GM21825 (cell line): Measurements from ENCODE around the gene PAXIP1.

Experiments used
- ATAC-seq: cut with Tn5 transposase; IDR thresholded peaks from one replicate; pipeline ENCODE4 v1.9.1; 2021; ENCODE audit warnings: mild to moderate bottlenecking, moderate library complexity; ENCODE audit not compliant: unreplicated experiment

Gene PAXIP1

GRCh38 chr7:154997840-154998370 is 5.0 kb downstream of the PAXIP1 start:
- no peak for ATAC-seq

- ATAC-seq: no peak
These were observed 6.2 kb downstream of the PAXIP1 start for GRCh38 chr7:154996756-154997155.

DNA sequence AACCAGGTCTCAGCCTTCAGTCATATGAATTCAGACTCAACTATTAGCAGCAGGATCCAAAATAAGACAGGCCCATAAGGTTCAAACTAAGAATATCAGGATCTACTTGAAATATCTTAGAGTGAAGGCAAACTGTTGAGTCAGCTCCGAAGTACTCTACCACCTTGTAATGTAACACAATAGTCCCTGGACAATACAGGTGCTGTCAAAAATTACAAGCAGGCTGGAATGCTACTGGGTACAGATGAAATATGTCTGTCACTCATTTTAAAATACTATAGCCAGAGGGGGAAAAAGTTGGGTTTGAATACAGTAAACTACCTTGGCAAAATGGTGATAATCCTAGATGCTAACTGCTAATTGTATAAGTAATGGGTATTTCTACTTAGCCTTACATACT is 6.8 kb downstream of the PAXIP1 start:
- ATAC-seq: no peak

DNA sequence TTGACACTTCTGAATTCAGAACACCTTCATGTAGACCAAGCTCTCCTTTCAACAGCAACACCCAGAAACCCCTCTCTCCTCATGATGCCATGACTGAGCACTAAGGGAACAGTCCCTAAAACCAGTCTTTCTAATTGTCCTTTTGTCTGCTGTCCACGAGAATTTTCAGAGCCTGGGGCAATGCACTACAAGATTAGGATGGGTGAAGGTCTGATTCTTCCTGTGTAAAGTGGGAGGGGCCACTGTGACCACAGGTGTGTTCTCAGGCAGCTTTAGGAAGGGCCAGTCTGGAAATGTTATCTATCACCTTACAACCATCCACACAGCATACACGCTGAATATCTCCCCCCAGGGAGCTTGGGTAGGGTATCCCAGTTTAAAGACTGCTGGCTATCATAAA is 7.9 kb downstream of the PAXIP1 start:
- ATAC-seq: no peak

DNA sequence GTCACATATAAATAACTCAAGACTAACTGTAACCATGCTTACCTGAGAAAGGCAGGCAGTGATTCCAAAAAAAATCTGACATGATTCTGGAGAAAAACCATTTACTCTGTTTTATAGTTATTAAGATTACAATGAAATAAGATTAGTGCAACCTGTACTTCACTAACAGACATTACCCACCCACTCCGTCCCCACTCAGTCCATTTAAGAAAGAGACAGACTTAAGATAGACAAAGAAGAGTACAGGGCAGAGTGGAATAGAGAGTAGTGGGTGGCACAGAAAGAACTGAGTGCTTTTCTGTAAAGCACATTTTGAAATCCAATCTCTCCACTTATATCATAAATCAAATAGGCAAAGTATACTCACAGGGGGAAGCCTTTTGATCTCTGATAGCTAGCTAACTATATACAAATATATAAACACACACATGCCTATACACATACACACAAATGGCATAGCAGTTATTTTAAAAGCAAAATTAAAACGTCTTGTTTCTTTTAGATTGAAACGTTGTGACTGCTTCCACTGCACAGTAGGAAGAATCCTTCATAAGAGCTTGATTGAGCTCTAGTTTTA is 11.9 kb downstream of the PAXIP1 start:
- no peak for ATAC-seq

- no peak for ATAC-seq
These were observed 15.4 kb downstream of the PAXIP1 start for GRCh38 chr7:154987571-154987970.

DNA sequence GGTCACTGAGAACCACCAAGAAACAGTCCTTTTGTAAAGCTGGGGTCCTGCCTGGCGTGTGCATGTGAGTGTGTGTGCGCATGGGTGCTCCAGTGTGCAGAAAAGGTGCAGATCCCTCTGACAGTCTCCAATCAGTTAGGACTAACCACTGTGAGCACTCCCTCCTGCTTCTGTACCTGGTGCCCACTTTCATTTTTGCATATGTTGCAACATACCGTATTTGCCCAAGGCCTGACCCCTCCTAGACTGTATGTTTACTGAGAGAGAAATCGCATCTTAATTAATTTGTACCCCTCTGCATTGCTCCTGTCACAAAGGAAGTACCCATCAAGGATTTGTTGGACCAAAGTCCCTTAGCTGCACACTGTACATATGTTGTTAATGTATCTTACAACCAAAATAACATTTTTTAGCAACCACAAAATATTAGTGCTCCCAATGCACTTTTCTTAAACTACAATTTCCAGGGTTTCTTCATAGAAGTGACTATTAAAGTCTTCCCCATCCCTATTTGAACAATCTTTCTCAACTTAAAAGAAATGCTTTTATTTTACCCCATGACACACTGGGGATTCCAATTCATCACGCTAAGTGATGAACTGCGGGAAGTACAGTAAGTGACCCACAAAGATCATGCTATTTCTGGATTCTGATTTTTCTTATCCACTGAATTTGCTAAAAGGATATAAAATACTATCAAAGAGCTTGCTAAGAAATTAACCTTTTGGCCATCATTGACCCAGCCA is 16.6 kb downstream of the PAXIP1 start:
- no peak for ATAC-seq

DNA sequence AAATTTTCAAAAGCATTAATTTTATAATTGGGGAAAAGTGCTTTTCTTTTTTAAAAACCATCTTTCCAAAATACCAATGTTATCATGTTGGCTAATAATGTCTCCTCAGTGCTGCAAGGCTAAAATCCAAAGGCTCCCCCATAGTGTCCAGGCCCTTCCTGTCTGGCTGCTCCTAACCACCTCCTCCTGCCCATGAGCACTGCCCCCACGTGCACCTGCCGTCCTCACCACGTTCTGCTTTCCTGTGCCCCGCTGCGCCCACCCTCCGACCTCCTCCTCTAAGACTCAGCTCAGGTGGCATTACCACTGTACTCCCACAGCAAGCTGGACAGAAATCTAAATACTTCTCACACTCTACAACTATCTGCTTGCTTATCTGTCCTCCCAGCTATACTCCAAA is 17.7 kb downstream of the PAXIP1 start:
- no peak for ATAC-seq

GRCh38 chr7:154984601-154985188 is 18.2 kb downstream of the PAXIP1 start:
- no peak for ATAC-seq

GRCh38 chr7:154978017-154978416 is 24.9 kb downstream of the PAXIP1 start:
- no peak for ATAC-seq

DNA sequence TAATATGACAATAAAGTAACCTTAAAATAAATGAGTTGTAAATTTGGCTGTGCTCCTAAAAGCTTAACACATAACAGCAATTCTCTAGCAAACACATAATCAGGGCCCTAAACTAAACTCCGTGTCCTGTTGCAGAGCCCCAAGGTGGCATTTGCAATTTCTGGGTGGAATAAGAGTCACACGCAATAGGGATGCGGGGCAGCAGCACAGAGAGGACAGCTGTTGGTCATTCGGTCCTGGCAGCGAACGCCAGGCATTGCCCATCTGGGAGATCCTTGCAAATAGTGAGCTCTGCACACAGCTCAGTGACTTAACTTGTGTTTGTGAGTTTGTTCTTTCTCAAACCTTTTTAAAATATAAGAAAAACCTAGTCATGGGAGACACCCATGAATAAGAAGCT is 25.7 kb downstream of the PAXIP1 start:
- no peak for ATAC-seq

DNA sequence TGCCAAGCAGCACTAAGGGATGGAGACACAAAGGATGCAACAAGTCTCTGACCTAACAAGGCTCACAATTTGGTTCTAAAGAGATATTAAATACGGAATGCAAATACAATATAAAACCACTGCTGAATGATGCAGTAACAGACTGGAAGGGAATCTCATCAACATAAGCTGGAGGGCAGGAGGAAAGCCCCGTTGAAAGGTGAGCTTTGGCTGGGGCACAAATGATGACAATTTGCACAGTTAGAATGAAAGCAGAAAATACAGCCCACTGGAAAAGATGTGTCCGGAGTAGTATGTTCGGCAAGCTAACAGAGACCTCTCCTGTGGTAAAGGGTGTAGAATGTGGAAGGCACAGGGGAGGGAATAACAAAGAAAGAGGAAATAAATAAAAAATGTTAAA is 26.1 kb downstream of the PAXIP1 start:
- ATAC-seq: no peak

GRCh38 chr7:154975984-154976383 is 26.9 kb downstream of the PAXIP1 start:
- no peak for ATAC-seq

DNA sequence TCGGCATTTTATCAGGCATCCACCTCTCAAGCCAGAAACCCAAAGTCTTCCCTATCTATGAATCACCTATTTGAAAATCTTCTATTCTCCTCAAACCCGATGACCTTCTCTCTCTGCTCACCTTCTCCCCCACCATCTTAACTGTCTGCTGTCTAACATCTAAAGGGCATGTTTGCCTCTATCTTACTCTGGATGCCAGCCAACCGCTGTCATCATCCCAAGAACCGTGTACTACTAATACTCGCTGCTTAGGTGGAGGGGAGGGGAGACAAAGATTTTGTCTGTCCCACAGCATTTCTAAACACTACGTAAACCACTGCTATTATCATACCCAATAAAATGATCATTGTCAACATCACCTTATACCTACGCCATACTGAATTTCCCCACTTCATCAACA is 29.5 kb downstream of the PAXIP1 start:
- no peak for ATAC-seq

DNA sequence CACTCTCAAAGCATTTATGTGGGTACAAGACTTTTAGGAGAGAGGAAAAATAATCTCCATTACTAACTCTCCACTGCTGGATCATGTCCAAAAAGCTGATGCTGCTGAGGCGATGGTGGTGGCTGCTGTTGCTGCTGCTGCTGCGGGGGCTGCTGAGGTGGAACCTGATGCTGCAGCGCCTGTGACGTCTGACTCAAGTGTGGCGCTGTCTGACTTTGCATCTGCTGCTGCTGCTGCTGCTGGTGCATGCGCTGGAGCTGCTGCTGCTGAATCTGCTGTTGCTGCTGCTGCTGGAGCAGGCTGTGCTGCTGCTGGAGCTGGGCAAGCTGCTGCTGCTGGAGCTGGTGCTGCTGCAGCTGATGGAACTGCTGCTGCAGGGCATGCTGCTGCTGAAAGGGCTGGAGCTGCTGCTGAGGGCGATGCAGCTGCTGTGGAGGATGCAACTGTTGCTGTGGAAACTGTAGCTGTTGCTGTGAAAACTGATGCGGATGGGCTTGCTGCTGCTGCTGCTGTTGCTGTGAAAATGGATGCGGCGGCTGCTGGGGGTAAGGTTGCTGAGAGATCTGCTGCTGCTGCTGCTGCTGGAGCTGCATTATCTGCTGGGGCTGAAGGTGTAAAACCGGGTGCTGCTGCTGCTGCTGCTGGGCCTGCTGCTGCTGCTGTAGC is 34.5 kb downstream of the PAXIP1 start:
- ATAC-seq: no peak

- no peak for ATAC-seq
These were observed 35.4 kb downstream of the PAXIP1 start for GRCh38 chr7:154967401-154967955.

DNA sequence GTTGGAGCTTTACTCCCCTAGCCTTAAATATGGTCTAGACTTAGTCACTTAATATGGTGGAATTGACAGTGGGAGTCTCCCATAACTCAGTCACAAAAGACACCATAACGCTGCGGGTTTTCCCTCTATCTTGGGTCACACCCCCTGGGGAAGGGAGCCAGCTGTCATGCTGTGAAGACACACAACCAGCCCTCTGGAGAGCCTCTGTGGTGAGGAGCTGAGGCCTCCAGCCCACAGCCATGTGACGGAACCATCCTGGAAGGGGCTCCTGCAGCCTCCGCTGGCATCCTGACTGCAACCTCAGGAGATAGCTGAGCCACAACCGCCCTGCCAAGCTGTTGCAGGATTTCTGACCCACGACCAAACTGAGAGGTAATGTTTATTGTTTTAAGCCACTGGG is 37.9 kb downstream of the PAXIP1 start:
- no peak for ATAC-seq

GRCh38 chr7:154960063-154960790 is 42.7 kb downstream of the PAXIP1 start:
- no peak for ATAC-seq

- no peak for ATAC-seq
These were observed 46.5 kb downstream of the PAXIP1 start for GRCh38 chr7:154956427-154956826.

GRCh38 chr7:154953006-154953684 is 49.8 kb downstream of the PAXIP1 start:
- ATAC-seq: no peak
